Sigmoid colon (tissue), 7 donors: ENCODE measurements around the gene PLEKHN1. TPM values are rescaled to one million over a fixed set of nuclear protein-coding genes. Genes with fewer than 3 reads are reported as not detected.

Experiments used
- DNase-seq: peaks from one replicate; pipeline ENCODE4 v3.0.0-alpha.2; 2019
- H3K27ac ChIP-seq, 4 donors: fragments of 200-600 bp; sonication (generic); one replicate each; pipeline ENCODE4 v1.5.1; 2016 to 2019; ENCODE audit warnings: mild to moderate bottlenecking in 1 of 4
- H3K27me3 ChIP-seq, 3 donors: fragments of 200-600 bp; sonication (generic); one replicate each; pipeline ENCODE4 v1.5.1; 2019; ENCODE audit warnings: mild to moderate bottlenecking in 1 of 3
- H3K36me3 ChIP-seq, 4 donors: fragments of 200-600 bp; sonication (generic); one replicate each; pipeline ENCODE4 v1.5.1; 2016 to 2019
- H3K4me1 ChIP-seq, 4 donors: fragments of 200-600 bp; sonication (generic); one replicate each; pipeline ENCODE4 v1.5.1; 2017 to 2019
- H3K4me3 ChIP-seq, 4 donors: fragments of 200-600 bp; sonication (generic); one replicate each; pipeline ENCODE4 v1.5.1; 2017 to 2019; ENCODE audit warnings: mild to moderate bottlenecking in 2 of 4, moderate library complexity in 1 of 4
- H3K9me3 ChIP-seq, 4 donors: fragments of 200-600 bp in 3 of 4; sonication (generic) in 3 of 4; one replicate each; pipeline versions ENCODE4 v1.5.1 to v1.6.1; 2013 to 2019
- EP300 ChIP-seq, 4 donors: sonication (generic); formaldehyde crosslinking; IDR thresholded peaks; one replicate each; pipeline ENCODE4 v1.6.1; 2017; ENCODE audit warnings: antibody characterized with exemption in 4 of 4
- POLR2A ChIP-seq, 2 donors: fragments of 450-650 bp; IDR thresholded peaks; one replicate each; pipeline ENCODE4 v1.6.1; 2016; ENCODE audit warnings: antibody characterized with exemption in 2 of 2, mild to moderate bottlenecking in 2 of 2, moderate library complexity in 2 of 2
- POLR2AphosphoS5 ChIP-seq, 4 donors: sonication (generic); formaldehyde crosslinking; IDR thresholded peaks; one replicate each; pipeline ENCODE4 v1.6.1; 2017; ENCODE audit warnings: antibody characterized with exemption in 4 of 4
- WGBS, 2 donors: extraction: QIAGEN DNeasy Blood & Tissue Kit; methylation state at CpG; one replicate each; pipeline ENCODE4 v1.1.7; 2013; 5-methylcytosine and 5-hydroxymethylcytosine counted together
- intact Hi-C: fragments of 100-400 bp; cut with DNase I; formaldehyde crosslinking; loops from one replicate; pipeline ENCODE4 v1.15.1; 2023
- polyA plus RNA-seq, 3 donors: library from polyadenylated mRNA; stranded (reverse); fragments of 200-250 nt; gene quantifications; one replicate each; pipeline ENCODE4 v1.2.3, GENCODE V29; 2013
- small RNA-seq, 3 donors: library from RNA; depleted of rRNA; stranded (forward); fragments of <200 nt; gene quantifications; one replicate each; pipeline ENCODE3, GENCODE V24; 2016
- total RNA-seq, 4 donors: library from RNA; depleted of rRNA; stranded (reverse); fragments of >200 nt; gene quantifications; one replicate each; pipeline ENCODE4 v1.1.0, GENCODE V29; 2016
- TF ChIP-seq, protein P1 (sequence below), 4 experiments: fragments of 450-650 bp in 3 of 4; fragments of 200-600 bp in 1 of 4; IDR thresholded peaks; one replicate each; pipeline ENCODE4 v1.5.1; 2016 to 2019; ENCODE audit warnings: antibody characterized with exemption in 4 of 4, mild to moderate bottlenecking in 3 of 4, moderate library complexity in 2 of 4
- donor health status: healthy with polysubstance abuse.
- donor health status: Bipolar disorder and iron deficiency.
- donor health status: healthy.

PLEKHN1 gene
- total and polyA plus RNA-seq, 7 donors: 0.46 to 1.5 TPM; not detected in 5

- TF ChIP-seq POLR2A (IDR thresholded peaks at IDR 0.05) (no peak), EP300 (IDR thresholded peaks at IDR 0.05) (no peak), POLR2AphosphoS5 (IDR thresholded peaks at IDR 0.05) (no peak)
- TF ChIP-seq, protein P1, sequence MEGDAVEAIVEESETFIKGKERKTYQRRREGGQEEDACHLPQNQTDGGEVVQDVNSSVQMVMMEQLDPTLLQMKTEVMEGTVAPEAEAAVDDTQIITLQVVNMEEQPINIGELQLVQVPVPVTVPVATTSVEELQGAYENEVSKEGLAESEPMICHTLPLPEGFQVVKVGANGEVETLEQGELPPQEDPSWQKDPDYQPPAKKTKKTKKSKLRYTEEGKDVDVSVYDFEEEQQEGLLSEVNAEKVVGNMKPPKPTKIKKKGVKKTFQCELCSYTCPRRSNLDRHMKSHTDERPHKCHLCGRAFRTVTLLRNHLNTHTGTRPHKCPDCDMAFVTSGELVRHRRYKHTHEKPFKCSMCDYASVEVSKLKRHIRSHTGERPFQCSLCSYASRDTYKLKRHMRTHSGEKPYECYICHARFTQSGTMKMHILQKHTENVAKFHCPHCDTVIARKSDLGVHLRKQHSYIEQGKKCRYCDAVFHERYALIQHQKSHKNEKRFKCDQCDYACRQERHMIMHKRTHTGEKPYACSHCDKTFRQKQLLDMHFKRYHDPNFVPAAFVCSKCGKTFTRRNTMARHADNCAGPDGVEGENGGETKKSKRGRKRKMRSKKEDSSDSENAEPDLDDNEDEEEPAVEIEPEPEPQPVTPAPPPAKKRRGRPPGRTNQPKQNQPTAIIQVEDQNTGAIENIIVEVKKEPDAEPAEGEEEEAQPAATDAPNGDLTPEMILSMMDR (IDR thresholded peaks at IDR 0.05): no peak
- H3K27ac ChIP-seq: no peak overlapping the region
- peaks cover 0 to 4% (median 0%) of the 10 kb centered on the region in 3 donors for H3K27me3 ChIP-seq
- no peak overlapping the region for H3K4me3 ChIP-seq
- peaks cover 0 to 23% (median 23%) of the 10 kb centered on the region in 4 donors for H3K4me1 ChIP-seq
- intact Hi-C loops: loop anchor here (5.0 kb wide), 2 partner anchors 39 to 94 kb away; partner anchors contain the start of gene C1orf159
- DNase-seq: no peak
- no peaks in the 10 kb centered on the region for H3K9me3 ChIP-seq
- no peaks in the 10 kb centered on the region for H3K36me3 ChIP-seq
- WGBS, 2 donors: 72 to 77% methylated on average over 13 of the region's 13 CpGs
These were observed 57.4 kb downstream of the PLEKHN1 start for GRCh38 chr1:1023700-1024099.

GRCh38 chr1:1024149-1024770, 58.0 kb downstream of the PLEKHN1 start:
- no peak for DNase-seq
- H3K9me3 ChIP-seq: no peaks in the 10 kb centered on the region
- peaks cover 0 to 4% (median 0%) of the 10 kb centered on the region in 3 donors for H3K27me3 ChIP-seq
- TF ChIP-seq EP300 (IDR thresholded peaks at IDR 0.05) (no peak), POLR2AphosphoS5 (IDR thresholded peaks at IDR 0.05) (no peak), POLR2A (IDR thresholded peaks at IDR 0.05) (no peak)
- TF ChIP-seq, protein P1 (IDR thresholded peaks at IDR 0.05): no peak
- WGBS, 2 donors: 72 to 85% methylated on average over 9 of the region's 9 CpGs
- no peaks in the 10 kb centered on the region for H3K36me3 ChIP-seq
- H3K27ac ChIP-seq: no peak overlapping the region
- intact Hi-C loops: loop anchor here (5.0 kb wide), 2 partner anchors 38 to 93 kb away; partner anchors contain the start of gene C1orf159
- peaks cover 0 to 20% (median 18%) of the 10 kb centered on the region in 4 donors for H3K4me1 ChIP-seq
- H3K4me3 ChIP-seq: no peak overlapping the region

DNA sequence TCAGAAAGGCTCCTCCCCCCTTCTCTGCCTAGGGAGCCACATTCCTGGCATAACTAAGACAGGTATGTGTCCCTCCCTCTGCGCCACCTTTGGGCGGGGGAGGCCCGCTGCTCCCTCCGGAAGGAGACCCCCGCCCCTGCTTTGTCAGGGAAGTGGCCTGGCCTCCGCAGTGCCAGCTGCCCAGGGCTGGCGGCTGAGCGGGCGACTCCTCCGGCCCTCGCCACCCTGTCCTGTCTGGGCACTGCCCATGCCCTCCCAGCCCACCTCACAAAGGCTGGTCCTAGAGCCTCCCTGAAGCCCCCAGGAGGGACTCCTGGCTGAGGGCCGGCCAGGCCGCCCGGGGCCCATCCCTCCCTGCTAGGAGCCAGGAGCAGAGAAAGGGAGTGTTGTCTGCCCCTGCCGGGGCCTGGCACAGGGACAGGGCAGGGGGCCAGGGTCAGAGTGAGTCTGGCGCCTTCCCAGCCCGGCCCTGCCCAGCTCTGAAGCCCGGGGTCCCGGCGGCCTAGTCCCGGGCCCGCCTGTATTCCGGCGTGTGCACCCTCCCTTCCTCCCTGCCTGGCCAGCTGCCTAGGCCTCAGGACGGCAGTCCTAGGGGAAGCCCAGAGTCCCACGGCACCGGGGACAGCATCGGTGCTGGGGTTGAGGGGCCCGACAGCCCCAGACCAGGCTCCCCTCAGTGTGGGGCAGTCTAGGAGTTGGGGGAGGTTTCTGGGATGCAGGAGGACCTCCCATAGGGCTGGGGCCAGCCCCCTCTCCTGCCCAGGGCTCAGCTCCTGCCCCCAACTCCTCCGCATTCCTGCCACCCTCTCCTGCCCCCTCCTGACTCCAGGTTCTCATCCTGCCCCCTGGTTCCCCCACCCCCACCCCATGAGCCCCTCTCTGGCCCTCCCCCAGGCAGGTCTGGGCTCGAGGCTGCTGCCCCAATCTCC, 58.8 kb downstream of the PLEKHN1 start:
- no peak overlapping the region for H3K27ac ChIP-seq
- intact Hi-C loops: loop anchor here (5.0 kb wide), 2 partner anchors 37 to 92 kb away; partner anchors contain the start of gene C1orf159
- WGBS, 2 donors: 70 to 75% methylated on average over 31 of the region's 31 CpGs

More for the DNA sequence above, 58.8 kb downstream of the PLEKHN1 start:
- no peaks in the 10 kb centered on the region for H3K36me3 ChIP-seq
- peaks cover 0 to 20% (median 18%) of the 10 kb centered on the region in 4 donors for H3K4me1 ChIP-seq
- H3K27me3 ChIP-seq: peaks cover 0 to 4% (median 0%) of the 10 kb centered on the region in 3 donors
- no peaks in the 10 kb centered on the region for H3K9me3 ChIP-seq
- H3K4me3 ChIP-seq: no peak overlapping the region
- no peak for DNase-seq
- TF ChIP-seq, protein P1 (IDR thresholded peaks at IDR 0.05): no peak
- TF ChIP-seq EP300 (IDR thresholded peaks at IDR 0.05): no peak
- TF ChIP-seq POLR2AphosphoS5 (IDR thresholded peaks at IDR 0.05): no peak
- no peak for TF ChIP-seq POLR2A (IDR thresholded peaks at IDR 0.05)

Small RNA genes within 50 kb of the gene (small RNA-seq; reads per million reads assigned to genes)
- 0 reads per million in 3 donors for gene AL645608.3

Other genes with a start within 250 kb of the PLEKHN1 start
- 1 to 10 TPM; 2.1 to 4.6 (median 4.2) TPM for gene SAMD11, start 42.6 kb upstream of the PLEKHN1 start, total RNA-seq
- 1 to 10 TPM in 2 of 3 donors, under 1 TPM in 1; 0.60 to 4.9 (median 3.7) TPM for gene SAMD11, start 42.6 kb upstream of the PLEKHN1 start, polyA plus RNA-seq
- gene NOC2L, start 7.2 kb upstream of the PLEKHN1 start, total RNA-seq: 10 to 100 TPM; 26.0 to 32.6 (median 27.8) TPM
- 10 to 100 TPM; 25.4 to 81.6 (median 25.8) TPM for gene NOC2L, start 7.2 kb upstream of the PLEKHN1 start, polyA plus RNA-seq
- 10 to 100 TPM in 1 of 4 donors, 1 to 10 TPM in 3; 4.5 to 10.5 (median 5.1) TPM for gene KLHL17, start 5.9 kb upstream of the PLEKHN1 start, total RNA-seq
- 10 to 100 TPM in 1 of 3 donors, 1 to 10 TPM in 1, under 1 TPM in 1; 0.69 to 10.8 (median 1.2) TPM for gene KLHL17, start 5.9 kb upstream of the PLEKHN1 start, polyA plus RNA-seq
- gene PERM1, start 15.6 kb downstream of the PLEKHN1 start, total RNA-seq: under 1 TPM in 1 of 4 donors, not detected in 3; under 0.01 TPM
- gene PERM1, start 15.6 kb downstream of the PLEKHN1 start, polyA plus RNA-seq: under 1 TPM in 2 of 3 donors, not detected in 1; 0.16 to 0.69 TPM
- gene HES4, start 33.6 kb downstream of the PLEKHN1 start, total RNA-seq: 10 to 100 TPM; 25.0 to 65.1 (median 27.9) TPM
- 10 to 100 TPM in 1 of 3 donors, 1 to 10 TPM in 2; 1.2 to 15.7 (median 4.6) TPM for gene HES4, start 33.6 kb downstream of the PLEKHN1 start, polyA plus RNA-seq
- 10 to 100 TPM; 49.4 to 81.1 (median 68.8) TPM for gene ISG15, start 47.0 kb downstream of the PLEKHN1 start, total RNA-seq
- gene ISG15, start 47.0 kb downstream of the PLEKHN1 start, polyA plus RNA-seq: 100 to 1,000 TPM in 2 of 3 donors, 10 to 100 TPM in 1; 78.7 to 357 (median 241) TPM
- gene AGRN, start 53.6 kb downstream of the PLEKHN1 start, total RNA-seq: 10 to 100 TPM in 2 of 4 donors, 1 to 10 TPM in 2; 3.9 to 23.3 (median 10.3) TPM
- gene AGRN, start 53.6 kb downstream of the PLEKHN1 start, polyA plus RNA-seq: 10 to 100 TPM in 1 of 3 donors, 1 to 10 TPM in 2; 2.8 to 54.4 (median 3.0) TPM
- gene RNF223, start 107.8 kb downstream of the PLEKHN1 start, total RNA-seq: not detected
- gene RNF223, start 107.8 kb downstream of the PLEKHN1 start, polyA plus RNA-seq: 1 to 10 TPM in 2 of 3 donors, under 1 TPM in 1; 0.60 to 3.7 (median 1.9) TPM
- gene C1orf159, start 149.6 kb downstream of the PLEKHN1 start, total RNA-seq: 10 to 100 TPM in 2 of 4 donors, 1 to 10 TPM in 2; 7.9 to 13.8 (median 10.4) TPM
- gene C1orf159, start 149.6 kb downstream of the PLEKHN1 start, polyA plus RNA-seq: 10 to 100 TPM in 1 of 3 donors, 1 to 10 TPM in 2; 6.6 to 25.3 (median 6.9) TPM
- not detected for gene TTLL10, start 207.4 kb downstream of the PLEKHN1 start, total RNA-seq
- under 1 TPM; 0.46 to 0.70 (median 0.60) TPM for gene TTLL10, start 207.4 kb downstream of the PLEKHN1 start, polyA plus RNA-seq
- gene TNFRSF18, start 240.1 kb downstream of the PLEKHN1 start, total RNA-seq: under 1 TPM in 1 of 4 donors, not detected in 3; 0.71 TPM
- 1 to 10 TPM in 2 of 3 donors, not detected in 1; 1.2 to 3.9 TPM for gene TNFRSF18, start 240.1 kb downstream of the PLEKHN1 start, polyA plus RNA-seq
- 1 to 10 TPM in 1 of 4 donors, under 1 TPM in 1, not detected in 2; 0.95 to 1.8 TPM for gene TNFRSF4, start 247.7 kb downstream of the PLEKHN1 start, total RNA-seq
- gene TNFRSF4, start 247.7 kb downstream of the PLEKHN1 start, polyA plus RNA-seq: 1 to 10 TPM; 1.2 to 8.6 (median 1.2) TPM